GM12878 (cell line): ENCODE data around the gene MTERF1. TPM values are rescaled to one million over a fixed set of nuclear protein-coding genes. Genes with fewer than 3 reads are reported as not detected.

Source experiments
- ATAC-seq: fragments of 200-7000 bp; cut with Tn5 transposase; 3 replicates; pipeline ENCODE4 v1.9.1; 2020; ENCODE audit warnings: mild to moderate bottlenecking, moderate library complexity
- BruUV-seq: library from RNA; stranded (reverse); fragments of 400-500 nt; replicated peaks from 2 replicates; lab custom pipeline; 2021; lab: Mats Ljungman, UMichigan
- CTCF ChIA-PET: fragments of 300-600 bp; sonication (Branson Sonifier 250); formaldehyde crosslinking; extraction: SDS; loops from one replicate; lab custom pipeline; 2021; ENCODE audit warnings: inconsistent platforms; lab: Yijun Ruan, JAX
- POLR2A ChIA-PET: fragments of 350-600 bp; formaldehyde crosslinking; extraction: SDS; loops from one replicate; lab custom pipeline; 2021; ENCODE audit warnings: inconsistent platforms; lab: Charles Lee
- RAD21 ChIA-PET: fragments of 300-600 bp; sonication (Branson Sonifier 250); formaldehyde crosslinking; loops from one replicate; lab custom pipeline; 2023; ENCODE audit warnings: antibody characterized with exemption; ENCODE audit not compliant: unreplicated experiment; lab: Charles Lee
- SMC1A ChIA-PET: fragments of 300-600 bp; sonication (Branson Sonifier 250); formaldehyde crosslinking; loops from one replicate; lab custom pipeline; 2023; ENCODE audit not compliant: unreplicated experiment, uncharacterized antibody; lab: Charles Lee
- DNase-seq: peaks from one replicate; pipeline ENCODE4 v3.0.0-alpha.2; 2011; ENCODE audit warnings: low read depth, low spot score
- FAIRE-seq: peaks from 3 replicates; lab custom pipeline; 2011; peaks lifted over from hg19 to GRCh38; lab: Jason Lieb, UNC
- H2AFZ ChIP-seq: 2 replicates; pipeline ENCODE4 v1.6.0; 2011; ENCODE audit warnings: low read depth, low read length, control low read depth; ENCODE audit not compliant: control insufficient read depth
- H3K27ac ChIP-seq: 2 replicates; pipeline ENCODE4 v1.5.1; 2011; ENCODE audit warnings: control low read depth; ENCODE audit not compliant: control insufficient read depth, insufficient read depth
- H3K27me3 ChIP-seq, 2 experiments: replicated peaks in 1 of 2; 2 replicates each; pipeline versions ENCODE4 v1.6.0 to v1.6.1; 2011; ENCODE audit warnings: low read length in 1 of 2; ENCODE audit not compliant: control insufficient read depth in 2 of 2, insufficient read depth in 2 of 2
- H3K36me3 ChIP-seq, 2 experiments: 2 replicates each; pipeline ENCODE4 v1.5.1; 2011; ENCODE audit warnings: low read length in 1 of 2; ENCODE audit not compliant: control insufficient read depth in 2 of 2, insufficient read depth in 2 of 2
- H3K4me1 ChIP-seq: 2 replicates; pipeline ENCODE4 v1.6.1; 2011; ENCODE audit warnings: mild to moderate bottlenecking, low read length, moderate library complexity, mixed read lengths; ENCODE audit not compliant: control insufficient read depth, insufficient read depth
- H3K4me2 ChIP-seq: 2 replicates; pipeline ENCODE4 v1.6.0; 2011; ENCODE audit warnings: control low read depth; ENCODE audit not compliant: control insufficient read depth, insufficient read depth
- H3K4me3 ChIP-seq: fragments of 200-600 bp; sonication (generic); 2 replicates; pipeline ENCODE4 v1.5.1; 2016
- H3K79me2 ChIP-seq: 2 replicates; pipeline ENCODE4 v1.6.0; 2011; ENCODE audit warnings: low read length; ENCODE audit not compliant: control insufficient read depth, insufficient read depth
- H3K9ac ChIP-seq: 2 replicates; pipeline ENCODE4 v1.8.0; 2011; ENCODE audit warnings: low read length, control low read depth, mixed read lengths; ENCODE audit not compliant: control insufficient read depth, insufficient read depth
- H3K9me3 ChIP-seq: replicated peaks from 3 replicates; pipeline ENCODE4 v1.5.1; 2011; ENCODE audit warnings: mild to moderate bottlenecking, low read length; ENCODE audit not compliant: control insufficient read depth, insufficient read depth
- H4K20me1 ChIP-seq: 2 replicates; pipeline ENCODE4 v1.6.0; 2011; ENCODE audit not compliant: control insufficient read depth, insufficient read depth
- CHD2 ChIP-seq: IDR thresholded peaks from 2 replicates; pipeline ENCODE4 v1.6.1; 2011; ENCODE audit warnings: low read depth, low read length, improper control_type of control experiment, borderline replicate concordance
- E2F8 ChIP-seq: fragments of 450-650 bp; IDR thresholded peaks from 2 replicates; pipeline ENCODE4 v1.6.1; 2018; ENCODE audit warnings: mild to moderate bottlenecking, low read depth, moderate library complexity; ENCODE audit not compliant: partially characterized antibody
- HCFC1 ChIP-seq: fragments of 150-350 bp; IDR thresholded peaks from 2 replicates; pipeline ENCODE4 v1.6.1; 2014; ENCODE audit warnings: low read length
- MEF2A ChIP-seq: IDR thresholded peaks from 2 replicates; pipeline ENCODE4 v1.6.1; 2011; ENCODE audit warnings: low read depth, mild to moderate bottlenecking, low read length, moderate library complexity; ENCODE audit not compliant: insufficient read depth
- NFYA ChIP-seq: IDR thresholded peaks from 2 replicates; pipeline ENCODE4 v1.6.1; 2011; ENCODE audit warnings: low read depth, mild to moderate bottlenecking, low read length, improper control_type of control experiment, borderline replicate concordance
- SMC3 ChIP-seq: IDR thresholded peaks from 2 replicates; pipeline ENCODE4 v1.6.1; 2011; ENCODE audit warnings: low read length, improper control_type of control experiment, borderline replicate concordance
- YY1 ChIP-seq: IDR thresholded peaks from 2 replicates; pipeline ENCODE4 v1.6.1; 2011; ENCODE audit warnings: low read depth, mild to moderate bottlenecking, low read length
- ZBTB11 ChIP-seq: fragments of 450-650 bp; formaldehyde crosslinking; IDR thresholded peaks from 2 replicates; pipeline ENCODE4 v1.5.0; 2022; ENCODE audit warnings: mild to moderate bottlenecking, missing genetic modification characterization
- ZBTB40 ChIP-seq: fragments of 450-650 bp; IDR thresholded peaks from 2 replicates; pipeline ENCODE4 v1.6.1; 2016; ENCODE audit warnings: mild to moderate bottlenecking, moderate library complexity, borderline replicate concordance
- WGBS: methylation state at CpG from one replicate; pipeline ENCODE4 v1.1.6; 2016; ENCODE audit warnings: low lambda C conversion rate; ENCODE audit not compliant: insufficient replicate concordance, insufficient coverage; ENCODE audit errors: missing lambda C conversion rate; 5-methylcytosine and 5-hydroxymethylcytosine counted together
- in situ Hi-C: fragments of 300-500 bp; cut with MboI; formaldehyde crosslinking; loops from 9 replicates; pipeline ENCODE4 v1.14.3; 2018; ENCODE audit warnings: mixed read lengths
- intact Hi-C: fragments of 100-400 bp; cut with micrococcal nuclease; formaldehyde crosslinking; loops from one replicate; pipeline ENCODE4 v1.14.2; 2022; ENCODE audit not compliant: unreplicated experiment
- polyA plus RNA-seq, 11 experiments: library from polyadenylated mRNA; depleted of rRNA in 4 of 11; unstranded in 6 of 11; stranded (reverse) in 5 of 11; fragments of >200 nt; fragmentation: Nextera tagmentation in 4 of 11; fragmentation: Illumina TruSeq in 1 of 11; extraction: Ambion mirVana in 4 of 11; extraction: Trizol in 1 of 11; gene quantifications; 1 replicate in 1 of 11; 2 replicates in 10 of 11; pipeline versions ENCODE4 v1.2.1 to v1.2.3, GENCODE V29; 2011 to 2016; ENCODE audit warnings: inconsistent platforms in 2 of 11, missing spikeins in 2 of 11, low read depth in 1 of 11
- total RNA-seq, 4 experiments: library from RNA; depleted of rRNA in 3 of 4; stranded (reverse); fragments of >200 nt in 3 of 4; fragmentation: Illumina TruSeq in 1 of 4; extraction: Trizol in 1 of 4; gene quantifications; 2 replicates each; pipeline versions ENCODE4 v1.2.1 to v1.2.3, GENCODE V29; 2013 to 2021

Gene MTERF1
- total and polyA plus RNA-seq, 10 of the 15 experiments (the other 5 are each of a cell fraction or from before 2014, with no cell fraction given): 14.7 to 38.7 (median 28.0) TPM

- TF ChIP-seq ZBTB40: no peak
- no peak for TF ChIP-seq SMC3
- no peak for TF ChIP-seq MEF2A
- TF ChIP-seq HCFC1: no peak
- TF ChIP-seq, all 136 proteins: peak for 0
Measured at GRCh38 chr7:91912494-91912893, 32.0 kb upstream of the MTERF1 start (continued).

- H3K9me3 ChIP-seq: no peaks in the 10 kb centered on the region
- no peak overlapping the region for H3K4me2 ChIP-seq
- H3K36me3 ChIP-seq: no peaks in the 10 kb centered on the region
Measured at GRCh38 chr7:91911121-91911520, 30.6 kb upstream of the MTERF1 start.

More at GRCh38 chr7:91911121-91911520, 30.6 kb upstream of the MTERF1 start:
- Histone ChIP-seq H3K4me1 (no peaks in the 10 kb centered on the region), H2AFZ (no peak overlapping the region), H3K4me3 (no peak overlapping the region), H3K9ac (no peak overlapping the region), H3K27ac (no peak overlapping the region), H3K79me2 (no peaks in the 10 kb centered on the region), H4K20me1 (no peaks in the 10 kb centered on the region), H3K27me3 (no peaks in the 10 kb centered on the region)
- CTCF ChIA-PET: interaction anchor here (0.6 to 1.6 kb wide), 2 partner anchors 8 to 1817 kb away, joined by 3 read pairs; no protein-coding TSS in a partner anchor
- RAD21 ChIA-PET: no interaction called here
- POLR2A ChIA-PET: no interaction called here
- ATAC-seq (no peak), FAIRE-seq (no peak), DNase-seq (no peak)
- no peak for TF ChIP-seq NFYA
- TF ChIP-seq YY1: no peak
- TF ChIP-seq CHD2: no peak
- no peak for TF ChIP-seq E2F8
- no peak for TF ChIP-seq ZBTB11 (CRISPR knock-in tag)
- SMC1A ChIA-PET: no interaction called here
- intact Hi-C loops: no loop called here
- in situ Hi-C loops: no loop called here
- WGBS: 93% methylated on average over 4 of the region's 4 CpGs
- BruUV-seq: no TSS peak
